CD14-positive monocyte (primary cell): ENCODE data around the gene CEBPE. TPM values are rescaled to one million over a fixed set of nuclear protein-coding genes. Genes with fewer than 3 reads are reported as not detected.

ENCODE experiments used
- DNase-seq, 3 donors: peaks; one replicate each; pipeline ENCODE4 v3.0.0-alpha.2; 2011 to 2022
- H2AFZ ChIP-seq: 2 replicates; pipeline ENCODE4 v1.6.0; 2012; ENCODE audit warnings: mild to moderate bottlenecking, low read depth, low read length, inconsistent platforms; ENCODE audit not compliant: insufficient read depth, poor library complexity, severe bottlenecking
- H3K27ac ChIP-seq, 2 donors: 1 replicate in 1 of 2; 2 replicates in 1 of 2; pipeline ENCODE4 v1.5.1; 2012 to 2013; ENCODE audit warnings: low read length in 2 of 2, control low read depth in 1 of 2, inconsistent platforms in 1 of 2, low read depth in 1 of 2, mild to moderate bottlenecking in 1 of 2
- H3K27me3 ChIP-seq, 2 donors: one replicate each; pipeline versions ENCODE4 v1.6.0 to v1.6.1; 2011 to 2013; ENCODE audit warnings: low read length in 2 of 2; ENCODE audit not compliant: control insufficient read depth in 2 of 2, insufficient read depth in 2 of 2
- H3K36me3 ChIP-seq, 2 donors: replicated peaks in 1 of 2; 1 replicate in 1 of 2; 2 replicates in 1 of 2; pipeline versions ENCODE4 v1.5.1 to v1.6.1; 2012 to 2013; ENCODE audit warnings: low read length in 2 of 2, control low read depth in 1 of 2, inconsistent platforms in 1 of 2, mild to moderate bottlenecking in 1 of 2; ENCODE audit not compliant: insufficient read depth in 2 of 2, control insufficient read depth in 1 of 2
- H3K4me1 ChIP-seq, 2 donors: 1 replicate in 1 of 2; 2 replicates in 1 of 2; pipeline versions ENCODE4 v1.5.1 to v1.6.1; 2012 to 2013; ENCODE audit warnings: low read length in 2 of 2, control low read depth in 1 of 2, inconsistent platforms in 1 of 2, mild to moderate bottlenecking in 1 of 2, moderate library complexity in 1 of 2; ENCODE audit not compliant: insufficient read depth in 2 of 2, control insufficient read depth in 1 of 2
- H3K4me2 ChIP-seq: replicated peaks from 2 replicates; pipeline ENCODE3; 2012; ENCODE audit warnings: low read length, moderate library complexity, mild to moderate bottlenecking; ENCODE audit not compliant: poor library complexity, severe bottlenecking; ENCODE audit errors: extremely low read depth
- H3K4me3 ChIP-seq, 3 experiments: fragments of 200-600 bp in 1 of 3; sonication (generic) in 1 of 3; replicated peaks in 1 of 3; 1 replicate in 2 of 3; 2 replicates in 1 of 3; pipeline ENCODE4 v1.5.1; 2011 to 2013; ENCODE audit warnings: low read length in 3 of 3, mild to moderate bottlenecking in 3 of 3, control low read depth in 2 of 3, low read depth in 2 of 3, inconsistent platforms in 1 of 3, moderate library complexity in 1 of 3
- H3K79me2 ChIP-seq: 2 replicates; pipeline ENCODE4 v1.6.0; 2012; ENCODE audit warnings: mild to moderate bottlenecking, control low read depth, inconsistent platforms, low read length, moderate library complexity; ENCODE audit not compliant: insufficient read depth
- H3K9ac ChIP-seq: 2 replicates; pipeline ENCODE4 v1.6.0; 2017; ENCODE audit warnings: low read length, mild to moderate bottlenecking; ENCODE audit not compliant: insufficient read depth, poor library complexity, severe bottlenecking
- H3K9me3 ChIP-seq, 2 donors: replicated peaks in 1 of 2; 1 replicate in 1 of 2; 2 replicates in 1 of 2; pipeline versions ENCODE4 v1.5.1 to v1.6.1; 2012 to 2013; ENCODE audit warnings: low read length in 2 of 2, control low read depth in 1 of 2; ENCODE audit not compliant: control insufficient read depth in 1 of 2, insufficient read depth in 1 of 2
- H4K20me1 ChIP-seq: 2 replicates; pipeline ENCODE4 v1.6.0; 2012; ENCODE audit warnings: mild to moderate bottlenecking, low read length, control low read depth, moderate library complexity; ENCODE audit not compliant: insufficient read depth
- H3K27ac Mint-ChIP-seq, 7 donors: one replicate each; pipeline ENCODE4 v1.8.0; 2020; ENCODE audit warnings: mild to moderate bottlenecking in 7 of 7, mixed read lengths in 7 of 7, moderate library complexity in 6 of 7, inconsistent platforms in 2 of 7
- H3K27me3 Mint-ChIP-seq, 3 donors: one replicate each; pipeline ENCODE4 v1.8.0; 2021 to 2022; ENCODE audit warnings: low read depth in 3 of 3, mild to moderate bottlenecking in 3 of 3, mixed read lengths in 3 of 3, moderate library complexity in 3 of 3, inconsistent platforms in 1 of 3
- H3K36me3 Mint-ChIP-seq, 2 donors: one replicate each; pipeline ENCODE4 v1.8.0; 2020; ENCODE audit warnings: mixed read lengths in 2 of 2, inconsistent platforms in 1 of 2, mild to moderate bottlenecking in 1 of 2
- H3K4me1 Mint-ChIP-seq: one replicate; pipeline ENCODE4 v1.8.0; 2020; ENCODE audit warnings: mild to moderate bottlenecking, mixed read lengths
- H3K4me3 Mint-ChIP-seq, 2 donors: one replicate each; pipeline ENCODE4 v1.8.0; 2020; ENCODE audit warnings: mild to moderate bottlenecking in 2 of 2, mixed read lengths in 2 of 2, moderate library complexity in 1 of 2
- H3K9me3 Mint-ChIP-seq, 7 donors: one replicate each; pipeline ENCODE4 v1.8.0; 2020 to 2022; ENCODE audit warnings: mixed read lengths in 7 of 7, mild to moderate bottlenecking in 6 of 7, moderate library complexity in 6 of 7, inconsistent platforms in 2 of 7
- whole genome bisulfite sequencing: methylation state at CpG from one replicate; pipeline ENCODE4 v1.1.5; 2013; ENCODE audit warnings: missing lambda C conversion rate; ENCODE audit not compliant: insufficient coverage; 5-methylcytosine and 5-hydroxymethylcytosine counted together
- intact Hi-C, 2 donors: fragments of 100-400 bp; cut with micrococcal nuclease; formaldehyde crosslinking; loops; one replicate each; pipeline versions ENCODE4 v1.15.0 to v1.15.1; 2023
- polyA plus RNA-seq, 3 donors: library from polyadenylated mRNA; depleted of rRNA in 1 of 3; unstranded in 2 of 3; stranded (reverse) in 1 of 3; fragments of 300-500 nt in 2 of 3; fragments of >200 nt in 1 of 3; fragmentation: Illumina TruSeq in 2 of 3; gene quantifications; 1 replicate in 2 of 3; 2 replicates in 1 of 3; pipeline ENCODE4 v1.2.3, GENCODE V29; 2012 to 2021
- TF ChIP-seq, protein P1 (sequence below): fragments of 200-600 bp; IDR thresholded peaks from one replicate; pipeline ENCODE4 v1.8.0; 2022; ENCODE audit warnings: antibody characterized with exemption, mild to moderate bottlenecking

CEBPE gene
- polyA plus RNA-seq, 3 donors = 0.73 to 1.5 (median 1.3) TPM

DNA sequence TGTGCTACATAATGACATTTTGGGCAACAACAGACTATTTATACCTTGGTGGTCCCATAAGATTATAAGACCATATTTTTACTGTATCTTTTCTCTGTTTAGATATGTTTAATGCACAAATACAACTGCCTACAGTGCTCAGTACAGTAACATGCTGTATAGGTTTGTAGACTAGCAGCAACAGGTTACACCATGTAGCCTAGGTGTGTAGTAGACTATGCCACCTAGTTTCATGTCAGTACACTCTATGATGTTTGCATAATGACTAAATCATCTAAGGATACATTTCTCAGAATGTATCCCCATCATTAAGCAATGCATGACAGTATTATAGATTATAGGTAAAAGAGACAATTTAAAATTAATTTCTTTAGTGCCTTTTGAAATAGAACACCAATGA, 30.7 kb upstream of the CEBPE start:
- H2AFZ ChIP-seq = no peak overlapping the region
- DNase-seq = no peak
- Mint-ChIP-seq H3K9me3 (peaks cover 0 to 5% (median 0%) of the 10 kb centered on the region in 7 donors), H3K27ac (no peak overlapping the region), H3K36me3 (no peaks in the 10 kb centered on the region), H3K27me3 (peaks cover 0 to 3% (median 0%) of the 10 kb centered on the region in 3 donors), H3K4me3 (no peak overlapping the region), H3K4me1 (peaks cover 21% of the 10 kb centered on the region)
- no peaks in the 10 kb centered on the region for H4K20me1 ChIP-seq
- H3K4me1 ChIP-seq = peaks cover 15 to 17% of the 10 kb centered on the region in 2 donors
- no peaks in the 10 kb centered on the region for H3K79me2 ChIP-seq
- H3K9ac ChIP-seq = no peak overlapping the region
- H3K4me2 ChIP-seq = no peak overlapping the region
- no peaks in the 10 kb centered on the region for H3K27me3 ChIP-seq
- no peak overlapping the region for H3K4me3 ChIP-seq
- intact Hi-C loops = no loop called here
- H3K27ac ChIP-seq = no peak overlapping the region
- TF ChIP-seq, protein P1, sequence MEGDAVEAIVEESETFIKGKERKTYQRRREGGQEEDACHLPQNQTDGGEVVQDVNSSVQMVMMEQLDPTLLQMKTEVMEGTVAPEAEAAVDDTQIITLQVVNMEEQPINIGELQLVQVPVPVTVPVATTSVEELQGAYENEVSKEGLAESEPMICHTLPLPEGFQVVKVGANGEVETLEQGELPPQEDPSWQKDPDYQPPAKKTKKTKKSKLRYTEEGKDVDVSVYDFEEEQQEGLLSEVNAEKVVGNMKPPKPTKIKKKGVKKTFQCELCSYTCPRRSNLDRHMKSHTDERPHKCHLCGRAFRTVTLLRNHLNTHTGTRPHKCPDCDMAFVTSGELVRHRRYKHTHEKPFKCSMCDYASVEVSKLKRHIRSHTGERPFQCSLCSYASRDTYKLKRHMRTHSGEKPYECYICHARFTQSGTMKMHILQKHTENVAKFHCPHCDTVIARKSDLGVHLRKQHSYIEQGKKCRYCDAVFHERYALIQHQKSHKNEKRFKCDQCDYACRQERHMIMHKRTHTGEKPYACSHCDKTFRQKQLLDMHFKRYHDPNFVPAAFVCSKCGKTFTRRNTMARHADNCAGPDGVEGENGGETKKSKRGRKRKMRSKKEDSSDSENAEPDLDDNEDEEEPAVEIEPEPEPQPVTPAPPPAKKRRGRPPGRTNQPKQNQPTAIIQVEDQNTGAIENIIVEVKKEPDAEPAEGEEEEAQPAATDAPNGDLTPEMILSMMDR = no peak
- H3K9me3 ChIP-seq = no peaks in the 10 kb centered on the region
- H3K36me3 ChIP-seq = no peaks in the 10 kb centered on the region

DNA sequence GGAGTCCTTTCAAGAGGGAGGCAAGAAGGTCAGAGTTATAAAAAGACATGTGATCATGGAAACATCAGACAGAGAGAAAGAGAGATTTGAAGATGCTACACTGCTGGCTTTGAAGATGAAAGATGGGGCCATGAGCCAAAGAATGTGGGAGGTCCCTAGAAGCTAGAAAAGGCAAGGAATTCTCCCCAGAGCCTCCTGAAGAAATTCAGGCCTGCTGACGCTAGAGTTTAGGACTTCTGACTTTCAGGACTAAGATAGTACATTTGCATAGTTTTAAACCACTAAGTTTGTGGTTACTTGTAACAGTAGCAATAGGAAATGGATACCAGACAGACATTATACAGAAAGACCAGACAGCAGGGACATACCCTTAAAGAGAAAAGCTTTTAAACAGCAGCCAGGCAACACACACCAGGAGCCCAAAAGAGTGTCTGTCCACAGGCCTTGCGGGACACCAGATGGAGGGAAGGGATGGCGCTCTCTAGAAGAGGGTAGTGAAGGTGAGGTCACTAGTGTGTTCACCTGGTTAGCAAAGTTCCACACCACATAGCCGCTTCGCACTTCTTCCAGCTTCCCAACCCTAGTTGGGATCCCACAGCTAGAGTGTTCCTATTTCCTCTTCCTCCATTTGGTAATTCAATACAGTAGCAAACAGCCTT, 29.7 kb upstream of the CEBPE start:
- Mint-ChIP-seq H3K27me3 (peaks cover 0 to 3% (median 0%) of the 10 kb centered on the region in 3 donors), H3K4me3 (no peak overlapping the region), H3K27ac (no peak overlapping the region), H3K4me1 (peaks cover 11% of the 10 kb centered on the region), H3K9me3 (peaks cover 0 to 3% (median 0%) of the 10 kb centered on the region in 7 donors), H3K36me3 (no peaks in the 10 kb centered on the region)
- TF ChIP-seq, protein P1 = no peak
- peaks cover 5 to 7% of the 10 kb centered on the region in 2 donors for H3K4me1 ChIP-seq
- no peaks in the 10 kb centered on the region for H3K27me3 ChIP-seq
- no peak overlapping the region for H3K27ac ChIP-seq
- no peak overlapping the region for H2AFZ ChIP-seq
- H3K79me2 ChIP-seq = no peaks in the 10 kb centered on the region
- H3K4me3 ChIP-seq = no peak overlapping the region
- H4K20me1 ChIP-seq = no peaks in the 10 kb centered on the region
- H3K9me3 ChIP-seq = no peaks in the 10 kb centered on the region
- intact Hi-C loops = no loop called here
- DNase-seq = no peak
- H3K36me3 ChIP-seq = no peaks in the 10 kb centered on the region
- 92% methylated on average over 2 of the region's 5 CpGs for WGBS
- H3K4me2 ChIP-seq = no peak overlapping the region
- H3K9ac ChIP-seq = no peak overlapping the region
